HEK293T (cell line): ENCODE measurements around the gene GREM2.

ENCODE experiments used
- CTBP1 ChIP-seq: fragments of 450-650 bp; IDR thresholded peaks from 2 replicates; pipeline ENCODE4 v1.6.1; 2016; ENCODE audit warnings: borderline replicate concordance
- ELF4 ChIP-seq: fragments of 450-650 bp; IDR thresholded peaks from 2 replicates; pipeline ENCODE4 v1.6.1; 2017; ENCODE audit warnings: antibody characterized with exemption
- FOXK2 ChIP-seq: fragments of 450-650 bp; IDR thresholded peaks from 2 replicates; pipeline ENCODE4 v1.6.1; 2016; ENCODE audit warnings: mild to moderate bottlenecking
- FOXM1 ChIP-seq: fragments of 450-650 bp; IDR thresholded peaks from 2 replicates; pipeline ENCODE4 v1.6.1; 2017; ENCODE audit warnings: mild to moderate bottlenecking, borderline replicate concordance
- HDGF ChIP-seq: fragments of 450-650 bp; IDR thresholded peaks from 2 replicates; pipeline ENCODE4 v1.6.1; 2017; ENCODE audit warnings: antibody characterized with exemption, borderline replicate concordance
- L3MBTL2 ChIP-seq: fragments of 450-650 bp; conservative IDR thresholded peaks from 2 replicates; pipeline ENCODE4 v1.6.1; 2016; ENCODE audit warnings: mild to moderate bottlenecking
- SP1 ChIP-seq: fragments of 450-650 bp; IDR thresholded peaks from 2 replicates; pipeline ENCODE4 v1.6.1; 2017
- SUZ12 ChIP-seq: fragments of 450-650 bp; IDR thresholded peaks from 2 replicates; pipeline ENCODE4 v1.6.1; 2016; ENCODE audit warnings: mild to moderate bottlenecking
- TARDBP ChIP-seq: fragments of 450-650 bp; IDR thresholded peaks from 2 replicates; pipeline ENCODE4 v1.6.1; 2016
- TF ChIP-seq, protein P1 (sequence below): fragments of 450-650 bp; IDR thresholded peaks from 2 replicates; pipeline ENCODE4 v1.6.1; 2016

DNA sequence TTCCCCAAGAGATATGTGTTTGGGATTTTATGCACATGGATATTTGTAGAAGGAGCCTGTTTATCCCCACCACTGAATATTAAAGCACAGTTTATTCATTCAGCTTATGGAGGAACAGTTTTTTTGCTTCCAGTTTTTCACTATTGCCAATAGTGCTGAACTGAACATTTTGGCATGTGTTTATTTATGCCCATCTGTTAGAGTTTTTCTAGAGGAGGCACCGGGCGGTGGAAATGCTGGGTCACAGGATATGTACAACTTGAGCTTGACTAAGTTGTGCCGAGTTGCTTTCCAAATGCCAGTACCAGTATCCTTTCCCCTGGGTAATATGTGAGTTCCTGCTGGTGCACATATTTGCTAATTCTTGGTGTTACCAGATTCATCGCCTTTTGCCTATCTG is 111.3 kb downstream of the GREM2 start:
- TF ChIP-seq CTBP1: no peak
- TF ChIP-seq TARDBP: no peak
- no peak for TF ChIP-seq FOXK2
- TF ChIP-seq SUZ12: no peak
- TF ChIP-seq L3MBTL2: no peak
- no peak for TF ChIP-seq FOXM1
- no peak for TF ChIP-seq ELF4
- TF ChIP-seq SP1: no peak
- TF ChIP-seq, protein P1, sequence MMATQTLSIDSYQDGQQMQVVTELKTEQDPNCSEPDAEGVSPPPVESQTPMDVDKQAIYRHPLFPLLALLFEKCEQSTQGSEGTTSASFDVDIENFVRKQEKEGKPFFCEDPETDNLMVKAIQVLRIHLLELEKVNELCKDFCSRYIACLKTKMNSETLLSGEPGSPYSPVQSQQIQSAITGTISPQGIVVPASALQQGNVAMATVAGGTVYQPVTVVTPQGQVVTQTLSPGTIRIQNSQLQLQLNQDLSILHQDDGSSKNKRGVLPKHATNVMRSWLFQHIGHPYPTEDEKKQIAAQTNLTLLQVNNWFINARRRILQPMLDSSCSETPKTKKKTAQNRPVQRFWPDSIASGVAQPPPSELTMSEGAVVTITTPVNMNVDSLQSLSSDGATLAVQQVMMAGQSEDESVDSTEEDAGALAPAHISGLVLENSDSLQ: no peak
- TF ChIP-seq HDGF: no peak
